Thyroid gland (tissue), 4 donors: ENCODE results near the gene INTS11. TPM values are rescaled to one million over a fixed set of nuclear protein-coding genes. Genes with fewer than 3 reads are reported as not detected.

Experiments
- DNase-seq, 2 donors: peaks; one replicate each; pipeline ENCODE4 v3.0.0-alpha.2; 2019
- H3K27ac ChIP-seq, 3 donors: fragments of 200-600 bp; sonication (generic); 1 replicate in 2 of 3; 2 replicates in 1 of 3; pipeline ENCODE4 v1.5.1; 2016 to 2019; ENCODE audit warnings: mild to moderate bottlenecking in 1 of 3, moderate library complexity in 1 of 3
- H3K27me3 ChIP-seq: fragments of 200-600 bp; sonication (generic); one replicate; pipeline ENCODE4 v1.5.1; 2019
- H3K36me3 ChIP-seq, 2 donors: fragments of 200-600 bp; sonication (generic); one replicate each; pipeline ENCODE4 v1.5.1; 2016 to 2019
- H3K4me1 ChIP-seq, 2 donors: fragments of 200-600 bp; sonication (generic); one replicate each; pipeline ENCODE4 v1.5.1; 2017 to 2019
- H3K4me3 ChIP-seq, 3 donors: fragments of 200-600 bp; sonication (generic); replicated peaks in 1 of 3; 1 replicate in 2 of 3; 2 replicates in 1 of 3; pipeline ENCODE4 v1.5.1; 2016; ENCODE audit warnings: mild to moderate bottlenecking in 1 of 3
- H3K9me3 ChIP-seq: fragments of 200-600 bp; sonication (generic); one replicate; pipeline ENCODE4 v1.5.1; 2017
- POLR2A ChIP-seq, 2 donors: fragments of 450-650 bp; IDR thresholded peaks; one replicate each; pipeline ENCODE4 v1.6.1; 2017; ENCODE audit warnings: antibody characterized with exemption in 2 of 2, mild to moderate bottlenecking in 2 of 2, moderate library complexity in 1 of 2
- WGBS, 2 donors: methylation state at CpG; one replicate each; pipeline ENCODE4 v1.1.5; 2017; 5-methylcytosine and 5-hydroxymethylcytosine counted together
- intact Hi-C: fragments of 100-400 bp; cut with DNase I; formaldehyde crosslinking; loops from one replicate; pipeline ENCODE4 v1.15.1; 2023
- total RNA-seq, 4 donors: library from RNA; depleted of rRNA; stranded (reverse); fragments of >200 nt; gene quantifications; one replicate each; pipeline ENCODE4 v1.2.3, GENCODE V29; 2016
- TF ChIP-seq, protein P1 (sequence below), 6 experiments: fragments of 200-600 bp in 3 of 6; fragments of 450-650 bp in 3 of 6; sonication (generic) in 3 of 6; IDR thresholded peaks; one replicate each; pipeline ENCODE4 v1.5.1; 2016 to 2019; ENCODE audit warnings: antibody characterized with exemption in 6 of 6, mild to moderate bottlenecking in 2 of 6, inconsistent platforms in 1 of 6, moderate library complexity in 1 of 6

INTS11 gene
- total RNA-seq, 4 donors from 2014 or later: 68.9 to 116 (median 94.7) TPM

DNA sequence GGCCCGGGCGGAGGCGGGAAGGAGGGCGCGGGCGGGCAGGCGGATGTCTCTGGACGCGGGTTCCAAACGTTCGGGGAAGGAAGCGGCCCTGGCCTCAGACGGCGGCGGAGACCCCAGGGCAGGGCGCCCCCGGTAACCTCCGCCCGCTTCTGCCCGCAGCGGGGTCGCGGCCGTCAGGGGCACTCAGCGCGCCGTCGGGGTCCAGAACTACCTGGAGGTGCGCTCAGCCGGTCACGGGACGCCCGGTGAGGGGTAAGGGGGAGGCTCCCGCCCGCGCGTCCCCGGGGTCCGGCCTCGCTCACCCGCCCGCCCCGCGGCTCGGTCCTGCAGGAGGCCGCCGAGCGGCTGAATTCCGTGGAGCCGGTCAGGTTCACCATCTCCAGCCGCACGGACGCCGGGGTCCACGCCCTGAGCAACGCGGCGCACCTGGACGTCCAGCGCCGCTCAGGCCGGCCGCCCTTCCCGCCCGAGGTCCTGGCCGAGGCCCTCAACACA, 15.7 kb downstream of the INTS11 start:
- intact Hi-C loops: no loop called here
- H3K9me3 ChIP-seq: no peaks in the 10 kb centered on the region
- H3K4me3 ChIP-seq: peak overlapping the region; percentile 61 to 91 (median 85)
- WGBS, 2 donors: 0% methylated on average over 10 of the region's 66 CpGs; no CpG with 5 or more reads in 1 of the 2 donors
- no peaks in the 10 kb centered on the region for H3K27me3 ChIP-seq
- peak; percentile 37 to 54 for DNase-seq
- peaks cover 26 to 29% of the 10 kb centered on the region in 2 donors for H3K36me3 ChIP-seq
- H3K4me1 ChIP-seq: peaks cover 32 to 39% of the 10 kb centered on the region in 2 donors
- H3K27ac ChIP-seq: peak overlapping the region; percentile 27 to 93 (median 70)
- TF ChIP-seq POLR2A (IDR thresholded peaks at IDR 0.05): no peak
- TF ChIP-seq, protein P1, sequence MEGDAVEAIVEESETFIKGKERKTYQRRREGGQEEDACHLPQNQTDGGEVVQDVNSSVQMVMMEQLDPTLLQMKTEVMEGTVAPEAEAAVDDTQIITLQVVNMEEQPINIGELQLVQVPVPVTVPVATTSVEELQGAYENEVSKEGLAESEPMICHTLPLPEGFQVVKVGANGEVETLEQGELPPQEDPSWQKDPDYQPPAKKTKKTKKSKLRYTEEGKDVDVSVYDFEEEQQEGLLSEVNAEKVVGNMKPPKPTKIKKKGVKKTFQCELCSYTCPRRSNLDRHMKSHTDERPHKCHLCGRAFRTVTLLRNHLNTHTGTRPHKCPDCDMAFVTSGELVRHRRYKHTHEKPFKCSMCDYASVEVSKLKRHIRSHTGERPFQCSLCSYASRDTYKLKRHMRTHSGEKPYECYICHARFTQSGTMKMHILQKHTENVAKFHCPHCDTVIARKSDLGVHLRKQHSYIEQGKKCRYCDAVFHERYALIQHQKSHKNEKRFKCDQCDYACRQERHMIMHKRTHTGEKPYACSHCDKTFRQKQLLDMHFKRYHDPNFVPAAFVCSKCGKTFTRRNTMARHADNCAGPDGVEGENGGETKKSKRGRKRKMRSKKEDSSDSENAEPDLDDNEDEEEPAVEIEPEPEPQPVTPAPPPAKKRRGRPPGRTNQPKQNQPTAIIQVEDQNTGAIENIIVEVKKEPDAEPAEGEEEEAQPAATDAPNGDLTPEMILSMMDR (IDR thresholded peaks at IDR 0.05): no peak

DNA sequence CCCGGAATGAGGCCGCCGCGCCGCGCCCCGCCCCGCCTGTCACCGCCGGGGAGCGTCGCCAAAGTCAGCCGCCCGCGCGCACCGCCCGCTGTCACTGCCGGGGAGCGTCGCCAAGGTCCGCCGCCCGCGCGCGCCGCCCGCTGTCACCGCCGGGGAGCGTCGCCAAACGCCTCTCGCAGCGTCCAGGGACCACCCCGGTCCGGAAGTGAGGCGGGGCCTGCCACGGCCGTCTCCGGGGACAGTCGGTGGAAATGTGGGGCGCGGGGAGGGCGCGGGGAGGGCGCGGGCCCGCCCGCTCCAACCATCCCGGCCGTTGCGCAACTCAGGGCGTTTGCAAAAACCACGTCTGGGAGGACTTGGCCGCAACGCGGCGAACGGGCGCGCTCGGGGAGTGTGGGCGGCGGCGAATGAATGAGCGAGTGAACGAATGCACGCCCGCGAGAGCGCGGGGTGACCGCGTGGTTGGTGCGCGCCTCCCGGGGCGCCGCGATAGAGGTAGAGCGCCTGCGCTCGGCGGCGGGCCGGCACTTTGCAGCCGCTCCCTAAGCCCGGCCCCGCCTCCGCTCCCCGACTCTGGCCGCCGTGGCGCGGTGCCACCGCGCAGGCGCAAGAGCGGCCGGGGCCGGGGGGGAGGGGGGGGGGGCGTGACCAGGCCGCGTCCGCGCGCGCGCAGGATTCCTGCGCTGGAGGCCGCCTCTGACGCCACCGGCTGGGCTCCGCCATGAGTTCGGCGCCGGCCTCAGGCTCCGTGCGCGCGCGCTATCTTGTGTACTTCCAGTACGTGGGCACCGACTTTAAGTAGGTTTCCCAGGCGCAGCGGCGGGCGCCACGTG, 16.3 kb downstream of the INTS11 start, which contains the start of the genes ACAP3 and PUSL1:
ACAP3 (minus strand) TSS at position 8 of the 833 bp plus-strand sequence. CDS start 115 bp downstream, outside the sequence.
PUSL1 (plus strand) TSS at position 675 of the 833 bp plus-strand sequence; CDS start at position 722, 47 bp downstream.
- H3K27me3 ChIP-seq: no peaks in the 10 kb centered on the region
- WGBS, 2 donors: 0 to 2% methylated on average over 7 to 20 of the region's 131 CpGs
- peak in 1 of 2 donors; percentile 42 for TF ChIP-seq POLR2A (IDR thresholded peaks at IDR 0.05)
- TF ChIP-seq, protein P1 (IDR thresholded peaks at IDR 0.05): no peak
- intact Hi-C loops: no loop called here
- H3K36me3 ChIP-seq: peaks cover 19 to 24% of the 10 kb centered on the region in 2 donors
- H3K27ac ChIP-seq: peak within 1 kb of the TSS; percentile 49 to 93 (median 86)
- H3K4me1 ChIP-seq: peaks cover 32 to 39% of the 10 kb centered on the region in 2 donors
- H3K4me3 ChIP-seq: peak within 1 kb of the TSS; percentile 70 to 91 (median 85)
- DNase-seq: peak; percentile 86 to 87
- no peaks in the 10 kb centered on the region for H3K9me3 ChIP-seq

DNA sequence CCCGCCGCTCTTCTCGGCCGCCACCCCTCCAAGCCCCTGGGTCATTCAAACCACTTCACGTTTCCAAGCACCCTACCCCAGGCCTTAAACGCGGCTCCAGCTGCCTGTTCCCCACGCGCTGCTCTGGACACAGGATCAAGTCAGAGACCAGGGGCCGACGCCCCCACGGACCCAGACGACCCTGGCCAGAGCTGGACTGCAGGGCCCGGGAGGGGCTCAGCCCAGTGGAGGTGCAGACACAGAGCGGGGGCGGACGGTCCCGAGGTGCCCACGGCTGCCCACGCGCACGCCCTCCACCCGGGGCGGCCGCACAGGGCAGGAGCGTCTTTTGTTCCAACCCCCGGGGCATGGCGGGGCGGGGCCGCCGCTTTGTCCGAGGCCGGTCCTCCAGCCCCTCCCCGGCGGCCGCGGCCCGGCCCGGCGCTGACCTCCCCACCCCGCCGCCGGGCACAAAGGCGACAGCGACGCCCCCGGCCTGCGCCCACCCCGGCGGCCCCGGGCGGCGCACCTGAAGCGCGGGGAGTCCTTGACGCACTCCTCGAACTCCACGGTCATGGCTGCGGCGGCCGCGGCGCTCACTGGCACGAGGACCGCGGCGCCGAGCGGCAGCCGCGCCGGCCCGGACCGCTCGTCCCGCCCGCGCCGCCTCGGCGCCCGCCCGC, 17.1 kb downstream of the INTS11 start:
- H3K4me1 ChIP-seq: peaks cover 32 to 39% of the 10 kb centered on the region in 2 donors

DNA sequence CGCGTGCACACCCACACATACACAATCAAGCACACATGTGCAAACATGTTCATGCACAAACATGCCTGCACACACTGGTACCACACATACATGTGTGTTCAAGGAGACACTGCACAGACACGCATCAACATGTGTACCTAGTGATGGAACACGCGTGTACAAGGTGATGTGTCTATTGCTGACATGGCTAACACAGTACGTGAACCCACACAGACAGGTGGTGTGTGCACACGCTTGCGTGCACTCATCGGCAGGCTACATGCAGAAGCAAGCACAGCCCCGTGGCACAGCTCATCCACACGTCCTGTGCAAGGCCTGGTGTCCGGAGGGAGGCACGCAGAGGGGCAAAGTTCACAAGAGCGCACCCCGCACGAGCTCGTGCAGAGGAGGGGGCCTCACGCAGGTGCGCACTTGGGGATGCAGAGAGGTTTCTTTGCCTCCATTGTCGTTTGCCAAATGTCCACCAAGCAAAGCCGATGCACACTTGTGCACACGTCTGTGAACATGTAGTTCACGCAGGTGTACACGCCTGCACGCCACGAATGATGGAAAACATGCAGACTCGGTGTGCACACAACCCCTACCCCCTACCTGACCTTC, 17.7 kb downstream of the INTS11 start:
- Histone ChIP-seq H3K27ac (no peak overlapping the region), H3K27me3 (no peaks in the 10 kb centered on the region), H3K4me1 (peaks cover 32 to 39% of the 10 kb centered on the region in 2 donors), H3K4me3 (peak overlapping the region; percentile 70 to 85 (median 85)), H3K9me3 (no peaks in the 10 kb centered on the region), H3K36me3 (peaks cover 10 to 12% of the 10 kb centered on the region in 2 donors)
- TF ChIP-seq, protein P1 (IDR thresholded peaks at IDR 0.05): no peak
- TF ChIP-seq POLR2A (IDR thresholded peaks at IDR 0.05): no peak
- intact Hi-C loops: no loop called here
- WGBS, 2 donors: 14 to 49% methylated on average over 6 to 26 of the region's 27 CpGs
- DNase-seq: no peak

More for the DNA sequence above, 17.1 kb downstream of the INTS11 start:
- TF ChIP-seq, protein P1 (IDR thresholded peaks at IDR 0.05): no peak
- peak in 1 of 2 donors; percentile 46 for TF ChIP-seq POLR2A (IDR thresholded peaks at IDR 0.05)
- no peaks in the 10 kb centered on the region for H3K27me3 ChIP-seq
- H3K27ac ChIP-seq: peak overlapping the region in 2 of 3 donors; percentile 41 to 46
- peak overlapping the region; percentile 70 to 85 (median 85) for H3K4me3 ChIP-seq
- H3K9me3 ChIP-seq: no peaks in the 10 kb centered on the region
- peaks cover 12 to 16% of the 10 kb centered on the region in 2 donors for H3K36me3 ChIP-seq
- intact Hi-C loops: no loop called here
- WGBS, 2 donors: 1 to 3% methylated on average over 14 to 20 of the region's 83 CpGs
- DNase-seq: peak; percentile 44 to 50
